ENCODE data around the gene CSPG4.
"Not testable (repeated sequence)": the region's sequence is repeated elsewhere in the genome, so short reads cannot be mapped to it uniquely, and the experiment has no call there.

CSPG4 gene

DNA sequence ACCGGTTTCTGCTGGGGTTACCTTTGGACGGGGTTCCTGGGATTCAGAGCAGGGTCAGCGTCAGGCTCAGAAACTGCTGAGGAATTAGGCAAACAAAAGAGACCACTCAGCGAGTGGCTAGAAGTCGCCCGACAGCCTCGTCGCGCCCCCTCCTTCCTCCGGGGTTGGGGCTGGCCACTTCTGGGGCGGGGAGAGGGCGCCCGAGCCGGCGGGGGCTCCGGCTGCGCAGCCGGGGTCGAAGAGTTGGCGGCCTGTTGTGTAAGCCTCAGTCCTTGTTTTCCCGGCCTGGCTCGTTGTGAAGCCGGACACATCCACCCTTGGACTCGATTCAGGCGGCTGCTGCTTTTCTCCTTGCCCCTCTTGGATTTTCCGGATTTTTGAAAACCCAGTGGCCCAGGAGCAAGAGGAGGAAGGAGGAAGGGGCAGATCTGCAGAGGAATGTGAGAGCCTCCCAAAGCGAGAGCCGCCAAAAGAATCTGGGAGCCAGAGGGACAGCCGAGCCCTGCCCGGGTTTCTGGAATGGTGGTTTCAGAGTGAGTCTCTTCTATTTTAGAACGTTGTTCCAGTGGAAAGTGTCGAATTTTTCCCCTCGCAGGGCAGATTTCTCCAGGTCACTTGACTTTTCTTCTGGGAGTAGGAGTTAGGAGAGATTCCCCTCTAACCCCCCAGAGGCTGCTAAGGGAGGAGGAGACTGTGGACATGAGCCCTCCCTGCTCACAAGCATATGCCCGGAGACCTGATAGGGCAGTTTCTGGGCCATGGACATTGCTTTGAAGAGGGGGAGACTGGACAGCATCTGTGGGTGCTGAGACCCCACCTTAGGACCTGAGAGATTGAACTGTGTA is 64.3 kb downstream of the CSPG4 start:
- Mint-ChIP-seq H3K36me3 (no peaks in the 10 kb centered on the region), H3K27ac (peak overlapping the region; percentile 60), H3K9me3 (no peaks in the 10 kb centered on the region), H3K4me1 (peaks cover 48% of the 10 kb centered on the region), H3K4me3 (peak overlapping the region; percentile 78)
- DNase-seq (ENCODE audit: low spot score in 2 of 2) (no peak), ATAC-seq (no peak)

GRCh38 chr15:75647370-75648155 is 65.1 kb downstream of the CSPG4 start, which contains the start of gene SNX33:
Gene SNX33 (plus strand): TSS chr15:75647912. CDS start chr15:75649103, 1,191 bp downstream.
- Mint-ChIP-seq H3K36me3 (no peaks in the 10 kb centered on the region), H3K4me3 (peak within 1 kb of the TSS; percentile 78), H3K4me1 (peaks cover 40% of the 10 kb centered on the region), H3K9me3 (no peaks in the 10 kb centered on the region), H3K27ac (peak within 1 kb of the TSS; percentile 60)
- peak; percentile 53 to 82 for DNase-seq (ENCODE audit: low spot score in 2 of 2)
- ATAC-seq: peak; percentile 68

- Mint-ChIP-seq H3K4me1 (peaks cover 34% of the 10 kb centered on the region), H3K27ac (peak overlapping the region; percentile 60), H3K36me3 (no peaks in the 10 kb centered on the region), H3K9me3 (no peaks in the 10 kb centered on the region), H3K4me3 (peak overlapping the region; percentile 78)
- DNase-seq (ENCODE audit: low spot score in 2 of 2) (no peak), ATAC-seq (peak; percentile 9)
Observed at GRCh38 chr15:75646944-75647364, 65.7 kb downstream of the CSPG4 start.

DNA sequence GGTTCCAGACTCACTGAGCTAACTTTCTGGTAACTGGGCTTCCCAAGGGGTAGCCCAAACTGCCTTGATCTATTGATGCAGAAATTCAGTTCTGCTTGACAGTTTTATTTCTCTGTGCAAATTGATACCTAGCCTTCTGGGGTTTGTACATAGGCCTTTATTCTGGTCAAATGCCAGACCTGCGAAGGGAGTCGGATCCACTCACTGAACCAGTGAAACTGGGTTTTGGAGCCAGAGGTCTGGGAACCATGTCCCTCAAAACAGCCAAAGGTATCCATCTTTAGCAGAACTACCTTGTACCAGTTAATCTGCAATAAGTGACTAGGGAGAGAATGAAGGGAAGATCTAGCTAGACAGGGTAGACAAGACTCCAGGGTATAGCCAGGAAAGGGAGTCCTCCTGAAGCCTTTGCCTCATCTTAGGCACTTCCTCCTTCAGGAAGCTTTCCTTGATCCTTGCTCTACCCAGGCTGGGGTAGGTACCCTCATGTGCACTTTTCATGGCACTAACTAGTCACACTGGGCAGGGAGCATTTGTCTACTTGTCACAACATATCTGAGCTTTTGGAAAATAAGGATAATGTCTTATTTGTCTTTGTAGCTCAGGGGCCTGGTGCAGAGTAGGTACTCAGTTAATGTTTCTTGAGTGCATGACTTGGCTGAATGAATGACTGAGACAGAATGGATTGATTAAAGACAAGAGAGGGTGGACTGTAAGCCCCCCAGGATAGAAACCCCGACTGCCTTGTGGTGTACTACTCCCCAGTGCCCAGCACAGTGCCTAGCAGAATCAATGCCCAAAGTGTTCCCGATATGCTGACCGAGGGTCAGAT is 66.3 kb downstream of the CSPG4 start:
- Mint-ChIP-seq H3K9me3 (no peaks in the 10 kb centered on the region), H3K4me1 (peaks cover 27% of the 10 kb centered on the region), H3K4me3 (peak overlapping the region; percentile 78), H3K27ac (peak overlapping the region; percentile 60), H3K36me3 (no peaks in the 10 kb centered on the region)
- ATAC-seq (no peak), DNase-seq (ENCODE audit: low spot score in 2 of 2) (no peak)

DNA sequence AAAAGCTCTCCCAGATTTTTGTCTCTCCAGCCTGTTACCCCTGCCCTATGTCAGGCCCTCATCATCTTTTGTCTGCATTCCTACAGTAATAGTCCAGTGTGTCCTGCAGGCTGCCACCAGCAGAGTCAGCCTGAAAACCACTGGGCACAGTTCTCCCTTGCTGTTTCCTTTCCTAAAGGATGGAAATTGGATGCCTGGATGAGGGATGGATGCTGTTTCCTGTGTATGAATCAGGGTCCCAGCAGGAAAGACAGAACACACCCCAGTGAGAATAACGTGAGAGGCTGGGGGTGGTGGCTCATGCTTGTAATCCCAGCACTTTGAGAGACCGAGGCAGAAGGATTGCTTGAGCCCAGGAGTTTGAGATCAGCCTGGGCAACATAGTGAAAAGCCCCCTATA is 68.3 kb downstream of the CSPG4 start:
- no peak for DNase-seq (ENCODE audit: low spot score in 2 of 2)
- peaks cover 13% of the 10 kb centered on the region for H3K4me1 Mint-ChIP-seq
- H3K4me3 Mint-ChIP-seq: no peak overlapping the region
- H3K9me3 Mint-ChIP-seq: no peaks in the 10 kb centered on the region
- peak overlapping the region; percentile 45 for H3K27ac Mint-ChIP-seq
- ATAC-seq: no peak
- H3K36me3 Mint-ChIP-seq: peaks cover 6% of the 10 kb centered on the region

GRCh38 chr15:75641603-75642002 is 71.0 kb downstream of the CSPG4 start:
- DNase-seq (ENCODE audit: low spot score in 2 of 2): no peak
- Mint-ChIP-seq H3K4me3 (no peak overlapping the region), H3K36me3 (peaks cover 19% of the 10 kb centered on the region), H3K9me3 (no peaks in the 10 kb centered on the region), H3K27ac (peak overlapping the region; percentile 52), H3K4me1 (peaks cover 30% of the 10 kb centered on the region)
- no peak for ATAC-seq

- H3K9me3 Mint-ChIP-seq: no peaks in the 10 kb centered on the region
- peak overlapping the region; percentile 93 for H3K4me3 Mint-ChIP-seq
- peaks cover 33% of the 10 kb centered on the region for H3K4me1 Mint-ChIP-seq
- ATAC-seq (no peak), DNase-seq (ENCODE audit: low spot score in 2 of 2) (no peak)
- H3K36me3 Mint-ChIP-seq: peaks cover 22% of the 10 kb centered on the region
- peak overlapping the region; percentile 92 for H3K27ac Mint-ChIP-seq
Observed at GRCh38 chr15:75641179-75641503, 71.5 kb downstream of the CSPG4 start.

DNA sequence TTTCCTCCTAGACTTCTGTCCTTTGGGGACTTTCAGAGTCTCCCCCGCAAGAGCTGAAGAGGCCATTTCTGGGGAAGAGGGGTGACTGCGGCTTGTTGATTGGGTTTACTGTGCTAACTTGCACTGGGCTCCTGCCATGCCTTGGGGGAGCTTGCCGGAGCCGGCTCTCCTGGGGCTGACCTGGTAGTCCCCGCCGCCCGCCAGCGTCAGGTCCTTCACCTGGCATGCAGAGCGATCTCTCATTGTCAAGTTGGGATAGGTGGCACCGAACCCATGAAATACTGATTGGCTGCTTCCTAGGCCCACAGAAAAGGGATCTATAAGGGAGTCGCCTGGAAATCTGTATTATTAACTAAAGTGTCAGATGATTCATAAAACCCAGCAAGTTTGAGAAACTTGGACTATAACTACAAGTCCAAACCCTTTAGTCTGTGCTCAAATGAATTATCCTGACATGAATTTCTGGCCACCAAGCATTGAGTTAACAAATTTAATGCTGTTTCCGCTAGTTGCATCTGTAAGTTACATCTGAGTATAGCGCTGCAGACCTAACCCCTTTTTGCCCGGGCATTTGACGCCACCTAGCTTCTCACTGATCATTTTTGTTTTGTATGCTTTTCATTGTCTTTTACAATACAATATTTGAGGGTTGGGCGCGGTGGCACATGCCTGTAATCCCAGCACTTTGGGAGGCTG is 72.0 kb downstream of the CSPG4 start:
- Mint-ChIP-seq H3K4me1 (peaks cover 36% of the 10 kb centered on the region), H3K4me3 (peak overlapping the region; percentile 93), H3K9me3 (no peaks in the 10 kb centered on the region), H3K36me3 (peaks cover 27% of the 10 kb centered on the region), H3K27ac (peak overlapping the region; percentile 92)
- DNase-seq (ENCODE audit: low spot score in 2 of 2): peak in 1 of 2 donors; percentile 72
- ATAC-seq: peak; percentile 70

- Mint-ChIP-seq H3K9me3 (no peaks in the 10 kb centered on the region), H3K4me1 (peaks cover 36% of the 10 kb centered on the region), H3K4me3 (peak within 1 kb of the TSS; percentile 93), H3K27ac (peak within 1 kb of the TSS; percentile 92), H3K36me3 (peaks cover 27% of the 10 kb centered on the region)
- ATAC-seq (peak; percentile 96), DNase-seq (ENCODE audit: low spot score in 2 of 2) (peak; percentile 80 to 97)
Observed at GRCh38 chr15:75639709-75640482, 72.8 kb downstream of the CSPG4 start, which contains the start of gene IMP3. Gene IMP3 (minus strand): TSS chr15:75640224. CDS start chr15:75640168, 56 bp downstream.

GRCh38 chr15:75639191-75639708 is 73.4 kb downstream of the CSPG4 start:
- Mint-ChIP-seq H3K9me3 (no peaks in the 10 kb centered on the region), H3K36me3 (peaks cover 27% of the 10 kb centered on the region), H3K4me3 (peak overlapping the region; percentile 93), H3K27ac (peak overlapping the region; percentile 92), H3K4me1 (peaks cover 36% of the 10 kb centered on the region)
- ATAC-seq (peak; percentile 0), DNase-seq (ENCODE audit: low spot score in 2 of 2) (no peak)

DNA sequence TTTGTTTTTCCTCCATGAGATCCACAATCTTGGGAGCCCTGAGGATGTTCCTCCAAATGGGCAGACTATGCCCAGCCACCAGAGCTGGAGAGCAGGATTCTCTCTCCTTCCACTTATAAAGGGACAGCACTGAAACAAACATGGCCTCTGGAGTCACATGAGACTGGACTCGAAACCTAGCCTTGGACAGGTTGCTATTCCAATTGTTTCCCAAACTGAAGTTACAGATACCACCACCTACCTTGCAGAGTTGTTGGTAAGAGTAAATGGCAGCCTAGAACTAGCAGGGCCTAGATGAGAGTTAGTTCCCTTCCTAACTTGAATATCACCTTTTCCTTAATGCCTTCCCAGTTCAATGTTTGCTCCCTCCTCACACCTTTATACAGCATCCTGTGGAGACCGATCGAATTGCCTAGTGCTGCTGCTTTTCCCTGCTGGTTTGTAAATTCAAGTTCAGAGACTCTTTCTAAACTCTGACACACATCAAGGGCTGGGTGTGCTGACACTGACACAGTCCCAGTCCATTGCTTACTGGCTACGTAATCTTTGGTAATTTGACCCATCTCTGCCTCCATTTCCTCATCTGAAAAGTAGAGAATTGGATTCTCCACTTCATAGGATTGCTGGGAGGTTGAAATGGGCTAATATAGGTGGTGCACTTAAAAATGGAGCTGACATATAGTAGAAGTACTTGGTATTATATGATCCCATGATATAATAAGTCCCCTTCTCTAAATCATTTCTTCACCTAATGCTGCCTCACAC is 75.2 kb downstream of the CSPG4 start:
- Mint-ChIP-seq H3K9me3 (no peaks in the 10 kb centered on the region), H3K4me1 (peaks cover 36% of the 10 kb centered on the region), H3K27ac (peak overlapping the region; percentile 51), H3K36me3 (peaks cover 27% of the 10 kb centered on the region), H3K4me3 (peak overlapping the region; percentile 93)
- DNase-seq (ENCODE audit: low spot score in 2 of 2) (no peak), ATAC-seq (no peak)

- DNase-seq (ENCODE audit: low spot score in 2 of 2): no peak
- Mint-ChIP-seq H3K27ac (peak overlapping the region; percentile 74), H3K4me1 (peaks cover 34% of the 10 kb centered on the region), H3K36me3 (peaks cover 27% of the 10 kb centered on the region), H3K4me3 (no peak overlapping the region), H3K9me3 (no peaks in the 10 kb centered on the region)
- no peak for ATAC-seq
Observed at GRCh38 chr15:75636026-75636425, 76.6 kb downstream of the CSPG4 start.

GRCh38 chr15:75633922-75634321 is 78.7 kb downstream of the CSPG4 start:
- not testable (repeated sequence) for H3K27ac Mint-ChIP-seq; DNase-seq (ENCODE audit: low spot score in 2 of 2); ATAC-seq; H3K9me3 Mint-ChIP-seq; H3K4me3 Mint-ChIP-seq
- Mint-ChIP-seq H3K4me1 (peaks cover 29% of the 10 kb centered on the region), H3K36me3 (peaks cover 17% of the 10 kb centered on the region)
